ENCODE measurements around the gene MRPL36.

DNA sequence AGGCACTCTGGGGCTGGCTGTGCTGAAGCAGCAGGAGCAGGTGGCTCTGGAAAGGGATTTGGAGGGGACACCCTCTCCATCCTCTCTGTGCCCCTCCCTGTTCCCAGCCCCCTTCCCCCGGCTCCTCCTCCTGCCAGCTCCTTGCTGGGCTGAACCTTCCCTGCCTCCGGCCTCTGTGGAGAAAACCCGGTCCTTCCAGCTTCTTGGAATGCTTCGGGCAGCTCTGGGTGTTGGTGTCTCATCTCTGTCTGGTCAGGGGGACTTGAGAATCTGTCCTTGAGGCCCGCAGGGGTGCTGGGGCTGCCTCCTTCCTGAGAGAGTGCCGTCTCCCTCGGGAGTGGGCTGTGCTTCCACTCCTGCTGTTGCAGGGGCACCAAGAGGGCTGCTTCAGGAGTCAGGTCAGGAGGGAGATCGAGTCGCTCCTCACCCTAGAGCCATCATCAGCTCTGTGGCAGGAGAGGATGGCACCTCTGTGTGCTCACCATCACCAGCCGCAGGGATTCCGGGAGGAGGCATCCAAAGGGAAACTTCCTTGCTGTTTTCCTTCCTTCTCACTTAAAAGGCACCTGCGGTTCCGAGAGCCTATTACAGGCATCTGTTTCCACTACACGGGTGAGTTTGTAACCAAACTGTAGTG lies 32.2 kb upstream of the MRPL36 start:
- no peak for TF ChIP-seq CTCF (IDR thresholded peaks at IDR 0.05 in 4 of 5, conservative IDR thresholded peaks at IDR 0.05 in 1 of 5)
- TF ChIP-seq POLR2A (IDR thresholded peaks at IDR 0.05): no peak
